ENCODE measurements around the gene HPX.

The HPX gene

DNA sequence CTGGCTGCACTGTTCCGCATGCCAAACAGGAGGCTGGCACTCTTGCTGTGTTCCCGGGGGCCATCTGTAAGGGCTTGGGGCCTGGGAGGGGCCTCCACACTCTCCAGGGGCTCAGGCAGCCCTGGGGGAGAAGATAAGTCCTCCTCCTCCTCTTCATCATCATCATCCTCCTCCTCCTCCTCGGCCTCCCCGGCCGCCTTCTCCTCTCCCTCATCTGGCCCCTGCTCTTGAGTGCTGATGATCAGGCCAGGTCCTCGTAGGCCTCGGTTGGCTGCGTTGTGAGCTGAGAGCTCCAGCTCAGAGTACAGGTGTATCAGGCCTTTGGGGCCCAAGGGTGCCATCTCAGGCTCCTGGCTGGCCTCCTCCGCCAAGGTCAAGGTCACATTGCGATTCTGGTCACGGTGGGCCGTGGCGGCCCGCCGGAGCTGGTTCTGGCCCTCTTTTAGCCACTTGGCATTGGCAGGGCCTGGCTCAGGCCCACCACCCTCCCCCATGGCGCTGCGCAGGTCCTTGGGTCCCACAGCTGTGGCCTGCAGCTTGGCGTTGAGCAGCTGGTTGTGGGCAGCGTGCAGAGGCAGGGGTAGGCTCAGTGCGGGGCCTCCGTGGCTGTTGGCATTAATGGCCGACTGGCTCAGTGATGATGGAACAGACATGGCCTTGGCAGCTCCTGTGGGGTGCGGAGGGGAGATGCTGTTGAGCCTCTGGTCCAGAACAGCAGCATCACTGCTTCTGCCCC, 29.9 kb downstream of the HPX start:
- H3K4me3 ChIP-seq (ENCODE audit: low read depth, low read length), result no peak overlapping the region
- H3K4me1 ChIP-seq (ENCODE audit: control insufficient read depth, insufficient read depth, low read length), result no peaks in the 10 kb centered on the region
- H3K27me3 ChIP-seq (ENCODE audit: control insufficient read depth, insufficient read depth, low read length), result no peaks in the 10 kb centered on the region
- peaks cover 2% of the 10 kb centered on the region for H3K36me3 ChIP-seq (ENCODE audit: control insufficient read depth, insufficient read depth, low read length)
- H3K9ac ChIP-seq (ENCODE audit: low read depth, low read length), result no peak overlapping the region
- no peaks in the 10 kb centered on the region for H3K9me3 ChIP-seq (ENCODE audit: control insufficient read depth, insufficient read depth, low read length)

DNA sequence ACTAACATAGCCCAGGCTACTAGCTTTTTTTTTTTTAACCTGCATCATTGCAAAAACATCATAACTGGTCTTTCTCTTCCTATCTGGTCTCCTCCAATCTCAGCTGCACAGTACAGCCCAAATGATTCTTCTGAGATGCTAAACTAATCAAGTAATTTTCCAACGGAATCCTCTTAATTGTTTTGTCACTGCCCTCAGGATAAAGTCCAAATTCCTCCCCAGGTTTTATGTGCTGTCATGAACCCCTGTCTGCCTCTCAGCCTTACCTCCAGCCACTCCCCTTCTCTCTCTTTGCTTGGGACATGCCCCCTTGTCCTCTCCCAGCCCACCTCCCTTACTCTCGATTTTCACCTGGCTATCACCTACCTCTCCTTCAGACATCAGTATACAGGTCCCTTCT, 34.4 kb downstream of the HPX start:
- Histone ChIP-seq H3K27me3 (ENCODE audit: control insufficient read depth, insufficient read depth, low read length) (no peaks in the 10 kb centered on the region), H3K4me1 (ENCODE audit: control insufficient read depth, insufficient read depth, low read length) (peaks cover 2% of the 10 kb centered on the region), H3K4me3 (ENCODE audit: low read depth, low read length) (no peak overlapping the region), H3K36me3 (ENCODE audit: control insufficient read depth, insufficient read depth, low read length) (peaks cover 2% of the 10 kb centered on the region), H3K9me3 (ENCODE audit: control insufficient read depth, insufficient read depth, low read length) (no peaks in the 10 kb centered on the region), H3K9ac (ENCODE audit: low read depth, low read length) (no peak overlapping the region)

DNA sequence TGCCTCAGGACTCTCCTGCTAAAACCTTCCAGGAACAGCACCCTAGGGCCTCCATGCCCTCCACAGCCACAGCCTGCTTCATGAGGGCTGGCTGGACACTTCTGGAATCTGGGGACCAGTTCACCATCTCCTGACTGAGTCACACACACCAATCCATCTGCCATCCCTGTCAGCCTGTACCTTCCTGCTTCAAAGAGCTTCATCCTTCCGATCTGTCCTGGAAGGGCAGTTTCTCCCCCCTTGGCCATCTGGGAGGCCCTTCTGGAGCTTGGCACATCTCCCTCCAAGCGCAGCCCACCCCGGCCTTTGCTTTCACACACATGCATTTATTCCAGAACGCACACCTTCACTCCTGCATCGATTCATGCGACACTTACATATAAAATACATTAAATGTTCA, 34.9 kb downstream of the HPX start:
- Histone ChIP-seq H3K9me3 (ENCODE audit: control insufficient read depth, insufficient read depth, low read length) (no peaks in the 10 kb centered on the region), H3K9ac (ENCODE audit: low read depth, low read length) (no peak overlapping the region), H3K4me1 (ENCODE audit: control insufficient read depth, insufficient read depth, low read length) (peaks cover 2% of the 10 kb centered on the region), H3K27me3 (ENCODE audit: control insufficient read depth, insufficient read depth, low read length) (no peaks in the 10 kb centered on the region), H3K4me3 (ENCODE audit: low read depth, low read length) (no peak overlapping the region), H3K36me3 (ENCODE audit: control insufficient read depth, insufficient read depth, low read length) (peaks cover 2% of the 10 kb centered on the region)

DNA sequence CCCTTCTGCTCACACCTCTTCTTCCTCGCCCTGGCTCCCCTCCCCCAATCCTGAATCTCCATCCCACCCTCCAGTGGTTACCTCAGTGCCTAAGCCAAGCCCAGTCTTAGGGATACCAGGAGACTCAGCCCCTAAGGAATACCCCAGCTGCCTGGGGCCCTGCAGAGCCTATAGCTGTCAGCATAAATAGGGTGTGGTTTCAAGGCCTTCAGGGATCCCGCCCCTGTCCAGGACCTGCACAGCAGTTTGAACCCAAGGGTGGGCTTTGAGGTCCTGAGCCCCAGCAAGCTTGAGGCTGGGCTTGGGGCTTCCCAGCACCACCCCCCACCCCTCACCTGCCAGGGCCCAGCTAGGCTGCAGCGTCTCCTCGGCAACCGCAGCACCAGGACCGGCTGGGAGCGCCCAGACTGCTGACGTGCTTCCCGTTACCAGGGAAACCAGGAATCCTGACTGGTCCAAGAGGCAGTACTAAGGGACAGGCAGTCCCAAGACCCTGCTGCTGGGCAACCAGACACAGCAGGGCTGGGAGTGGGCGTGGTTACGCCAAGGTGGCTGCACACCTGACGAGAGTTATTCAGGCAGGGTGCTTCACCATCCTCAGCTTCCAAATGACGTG, 35.6 kb downstream of the HPX start:
- H3K36me3 ChIP-seq (ENCODE audit: control insufficient read depth, insufficient read depth, low read length), result no peaks in the 10 kb centered on the region
- no peaks in the 10 kb centered on the region for H3K27me3 ChIP-seq (ENCODE audit: control insufficient read depth, insufficient read depth, low read length)
- peaks cover 2% of the 10 kb centered on the region for H3K4me1 ChIP-seq (ENCODE audit: control insufficient read depth, insufficient read depth, low read length)
- peak overlapping the region; percentile 31 for H3K4me3 ChIP-seq (ENCODE audit: low read depth, low read length)
- no peaks in the 10 kb centered on the region for H3K9me3 ChIP-seq (ENCODE audit: control insufficient read depth, insufficient read depth, low read length)
- no peak overlapping the region for H3K9ac ChIP-seq (ENCODE audit: low read depth, low read length)

DNA sequence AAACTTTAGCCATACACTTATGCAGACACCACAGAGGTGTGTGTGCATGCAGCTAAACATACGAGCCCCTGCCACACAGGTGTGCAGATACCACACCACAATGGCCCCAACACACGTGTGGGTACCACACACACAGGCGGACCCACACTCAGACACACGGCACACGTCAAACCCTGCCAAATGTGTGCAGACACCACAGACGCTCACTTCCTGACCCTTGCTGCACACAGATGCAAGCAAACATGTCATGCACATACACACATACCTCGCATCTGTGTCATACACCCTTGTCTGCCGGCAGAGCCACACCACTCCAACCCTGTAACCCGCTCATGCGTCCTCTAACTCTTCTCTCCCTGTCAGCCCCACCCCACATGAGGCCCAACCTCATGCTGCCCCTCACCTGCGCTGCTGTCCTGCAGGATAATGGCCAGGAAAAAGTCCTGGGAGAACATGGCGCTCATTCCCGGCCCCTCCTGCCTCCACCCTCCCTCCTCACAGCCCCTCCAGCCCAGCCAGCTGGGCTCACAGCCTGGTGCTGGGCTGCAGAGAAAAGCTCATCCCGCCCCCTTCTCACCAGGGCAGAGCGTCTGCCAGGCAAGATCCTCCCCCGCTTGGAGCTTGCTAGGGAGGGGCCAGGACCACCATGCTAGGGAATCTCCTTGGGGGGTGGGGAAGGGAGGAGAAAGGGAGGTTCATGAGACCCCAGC, 36.3 kb downstream of the HPX start:
- Histone ChIP-seq H3K4me3 (ENCODE audit: low read depth, low read length) (peak overlapping the region; percentile 31), H3K9ac (ENCODE audit: low read depth, low read length) (no peak overlapping the region), H3K4me1 (ENCODE audit: control insufficient read depth, insufficient read depth, low read length) (peaks cover 2% of the 10 kb centered on the region), H3K9me3 (ENCODE audit: control insufficient read depth, insufficient read depth, low read length) (no peaks in the 10 kb centered on the region), H3K36me3 (ENCODE audit: control insufficient read depth, insufficient read depth, low read length) (no peaks in the 10 kb centered on the region), H3K27me3 (ENCODE audit: control insufficient read depth, insufficient read depth, low read length) (no peaks in the 10 kb centered on the region)

DNA sequence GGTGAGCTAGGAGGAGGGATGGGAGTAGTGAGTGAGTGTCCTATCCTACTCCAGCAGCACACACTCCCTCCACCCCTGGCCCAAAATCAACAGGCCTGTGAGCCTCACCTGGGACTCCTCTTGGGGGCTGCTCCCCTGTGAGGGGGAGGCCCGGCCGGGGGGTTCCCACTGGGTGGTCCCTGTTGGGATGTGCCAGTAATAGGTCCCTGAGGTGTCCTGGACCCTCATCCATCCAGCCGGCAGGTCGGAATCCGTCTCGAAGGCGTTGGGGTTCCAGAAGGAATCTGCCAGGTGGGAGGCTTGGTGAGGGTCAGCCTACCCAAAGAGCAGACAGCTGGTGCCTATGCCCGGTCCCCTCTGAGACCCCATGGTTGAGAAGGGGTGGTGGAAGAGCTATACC, 37.2 kb downstream of the HPX start:
- Histone ChIP-seq H3K4me1 (ENCODE audit: control insufficient read depth, insufficient read depth, low read length) (peaks cover 2% of the 10 kb centered on the region), H3K27me3 (ENCODE audit: control insufficient read depth, insufficient read depth, low read length) (no peaks in the 10 kb centered on the region), H3K9ac (ENCODE audit: low read depth, low read length) (no peak overlapping the region), H3K9me3 (ENCODE audit: control insufficient read depth, insufficient read depth, low read length) (no peaks in the 10 kb centered on the region), H3K36me3 (ENCODE audit: control insufficient read depth, insufficient read depth, low read length) (no peaks in the 10 kb centered on the region), H3K4me3 (ENCODE audit: low read depth, low read length) (no peak overlapping the region)

DNA sequence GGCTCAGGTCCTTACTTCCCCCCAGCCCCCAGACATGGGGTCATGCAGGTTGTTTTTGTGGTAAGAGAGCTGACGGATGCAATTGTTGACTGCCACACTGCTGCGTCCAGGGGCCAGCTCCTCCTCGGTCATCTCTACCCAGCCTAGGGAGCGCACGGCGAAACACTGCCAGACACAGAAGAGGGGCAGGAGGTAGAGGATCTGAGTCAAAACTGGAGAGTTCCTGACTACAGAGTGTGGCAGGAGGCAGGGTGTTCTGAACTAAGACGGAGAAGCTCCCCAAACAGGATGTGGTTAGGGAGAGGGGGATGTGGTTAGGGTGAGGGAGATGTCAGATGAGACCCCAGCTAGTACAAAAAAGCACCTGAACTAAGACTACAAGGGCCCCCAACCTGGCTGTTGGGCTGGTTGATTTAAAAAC, 38.2 kb downstream of the HPX start:
- Histone ChIP-seq H3K4me1 (ENCODE audit: control insufficient read depth, insufficient read depth, low read length) (peaks cover 2% of the 10 kb centered on the region), H3K36me3 (ENCODE audit: control insufficient read depth, insufficient read depth, low read length) (no peaks in the 10 kb centered on the region), H3K27me3 (ENCODE audit: control insufficient read depth, insufficient read depth, low read length) (no peaks in the 10 kb centered on the region), H3K9ac (ENCODE audit: low read depth, low read length) (no peak overlapping the region), H3K4me3 (ENCODE audit: low read depth, low read length) (no peak overlapping the region), H3K9me3 (ENCODE audit: control insufficient read depth, insufficient read depth, low read length) (no peaks in the 10 kb centered on the region)

DNA sequence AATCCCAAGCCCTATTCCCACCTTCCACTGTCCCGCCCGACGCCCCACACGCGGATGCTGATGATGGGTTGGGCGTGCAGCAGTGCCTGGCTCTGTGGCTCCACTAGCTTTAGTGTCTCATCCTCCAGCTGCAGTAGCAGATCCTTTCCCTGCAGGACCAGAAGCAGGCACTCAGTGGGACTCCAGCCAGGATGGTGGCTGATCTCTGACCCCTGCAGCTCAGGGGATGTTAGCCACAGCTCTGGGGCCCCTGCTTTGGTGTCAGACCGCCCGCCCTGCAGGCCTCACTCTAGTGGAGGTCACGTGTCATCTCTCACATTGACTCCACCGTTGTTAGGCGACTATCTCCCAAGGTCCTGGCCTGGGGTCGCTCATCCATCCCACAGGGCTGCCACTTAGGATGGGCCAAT, 38.7 kb downstream of the HPX start:
- Histone ChIP-seq H3K4me3 (ENCODE audit: low read depth, low read length) (no peak overlapping the region), H3K27me3 (ENCODE audit: control insufficient read depth, insufficient read depth, low read length) (no peaks in the 10 kb centered on the region), H3K36me3 (ENCODE audit: control insufficient read depth, insufficient read depth, low read length) (no peaks in the 10 kb centered on the region), H3K9ac (ENCODE audit: low read depth, low read length) (no peak overlapping the region), H3K4me1 (ENCODE audit: control insufficient read depth, insufficient read depth, low read length) (peaks cover 2% of the 10 kb centered on the region), H3K9me3 (ENCODE audit: control insufficient read depth, insufficient read depth, low read length) (no peaks in the 10 kb centered on the region)

DNA sequence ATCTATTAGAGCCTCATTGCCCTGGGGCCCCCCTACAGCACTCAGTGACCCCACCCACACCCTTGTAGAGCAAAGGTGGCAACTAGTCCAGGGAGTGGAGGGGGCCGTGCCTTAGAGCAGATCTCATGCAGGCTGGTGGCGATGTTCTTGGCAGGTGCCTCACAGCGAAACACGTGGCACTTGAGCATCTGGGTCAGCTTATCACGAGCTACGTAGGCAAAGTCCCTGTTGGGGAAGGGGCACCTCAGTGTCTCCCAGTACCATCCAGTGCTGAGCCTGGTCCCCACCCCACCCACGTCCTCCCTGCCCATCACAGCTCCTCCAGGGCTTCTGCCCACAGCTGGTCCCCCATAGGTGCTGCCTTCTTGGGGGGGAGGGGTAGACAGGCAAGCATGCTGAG, 39.3 kb downstream of the HPX start:
- Histone ChIP-seq H3K9me3 (ENCODE audit: control insufficient read depth, insufficient read depth, low read length) (no peaks in the 10 kb centered on the region), H3K27me3 (ENCODE audit: control insufficient read depth, insufficient read depth, low read length) (no peaks in the 10 kb centered on the region), H3K4me3 (ENCODE audit: low read depth, low read length) (no peak overlapping the region), H3K4me1 (ENCODE audit: control insufficient read depth, insufficient read depth, low read length) (peaks cover 2% of the 10 kb centered on the region), H3K9ac (ENCODE audit: low read depth, low read length) (no peak overlapping the region), H3K36me3 (ENCODE audit: control insufficient read depth, insufficient read depth, low read length) (no peaks in the 10 kb centered on the region)

DNA sequence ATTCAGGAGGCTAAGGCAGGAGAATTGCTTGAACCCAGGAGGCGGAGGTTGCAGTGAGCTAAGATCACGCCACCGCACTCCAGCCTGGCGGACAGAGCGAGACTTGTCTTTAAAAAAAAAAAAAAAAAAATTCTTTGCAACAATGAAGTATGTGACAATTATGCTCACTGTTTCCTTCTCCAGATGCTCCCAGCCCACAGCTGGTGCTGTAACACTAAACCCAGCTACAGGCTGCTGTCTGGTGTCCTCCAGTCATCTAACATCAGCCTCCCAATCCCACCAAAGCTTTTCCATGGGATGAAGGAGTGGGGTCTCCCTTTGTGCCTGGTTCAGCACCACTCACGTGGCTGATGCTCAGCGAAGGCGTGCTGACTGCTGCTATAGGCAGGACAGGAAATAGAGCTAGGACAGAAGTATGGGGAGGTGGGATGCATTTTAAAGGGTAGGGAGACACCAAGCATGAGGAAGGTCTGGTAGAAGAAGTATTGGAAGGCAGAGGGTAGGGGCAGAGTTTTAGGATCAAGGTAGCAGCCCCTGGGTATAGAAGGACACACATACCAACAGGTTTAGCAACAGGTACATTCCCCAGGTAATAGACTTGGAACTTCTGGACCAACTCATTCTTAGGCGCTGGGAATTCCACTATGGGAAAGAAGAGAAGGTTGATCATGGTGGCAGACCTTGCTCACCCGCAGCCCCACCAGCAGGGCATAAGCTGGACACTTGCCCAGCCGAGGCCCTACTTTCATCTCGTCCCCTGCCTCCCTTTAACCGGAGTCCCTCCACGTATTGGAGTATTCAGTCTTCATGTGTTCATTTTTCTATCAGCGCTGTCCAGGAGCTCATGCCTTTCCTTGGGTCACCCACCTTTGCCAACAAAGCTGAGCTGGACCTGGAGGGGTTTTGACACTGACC, 40.1 kb downstream of the HPX start:
- Histone ChIP-seq H3K36me3 (ENCODE audit: control insufficient read depth, insufficient read depth, low read length) (no peaks in the 10 kb centered on the region), H3K9me3 (ENCODE audit: control insufficient read depth, insufficient read depth, low read length) (no peaks in the 10 kb centered on the region), H3K4me1 (ENCODE audit: control insufficient read depth, insufficient read depth, low read length) (peaks cover 2% of the 10 kb centered on the region), H3K27me3 (ENCODE audit: control insufficient read depth, insufficient read depth, low read length) (no peaks in the 10 kb centered on the region), H3K9ac (ENCODE audit: low read depth, low read length) (no peak overlapping the region), H3K4me3 (ENCODE audit: low read depth, low read length) (no peak overlapping the region)

DNA sequence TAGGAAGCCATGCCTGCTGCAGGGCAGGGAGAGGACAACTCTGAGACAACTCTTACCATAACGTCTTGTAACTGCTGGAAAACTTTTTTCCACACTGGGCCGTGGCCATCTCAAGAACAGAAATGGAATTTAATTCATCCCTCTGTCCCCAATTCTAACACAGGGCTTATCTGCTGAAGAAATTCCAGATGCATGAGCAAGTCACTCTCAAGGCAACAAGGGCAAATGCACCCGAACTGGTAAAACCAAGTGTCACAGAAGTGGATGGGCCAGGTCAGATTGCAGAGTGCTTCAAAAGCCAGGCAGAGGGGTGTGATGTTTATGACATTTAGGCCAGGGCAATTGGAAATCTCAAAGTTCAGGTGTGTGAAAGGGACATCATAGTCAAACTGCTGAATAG, 43.2 kb downstream of the HPX start:
- no peak overlapping the region for H3K4me3 ChIP-seq (ENCODE audit: low read depth, low read length)

More for the DNA sequence above, 43.2 kb downstream of the HPX start:
- H3K27me3 ChIP-seq (ENCODE audit: control insufficient read depth, insufficient read depth, low read length), result no peaks in the 10 kb centered on the region
- H3K9me3 ChIP-seq (ENCODE audit: control insufficient read depth, insufficient read depth, low read length), result no peaks in the 10 kb centered on the region
- H3K9ac ChIP-seq (ENCODE audit: low read depth, low read length), result no peak overlapping the region
- no peaks in the 10 kb centered on the region for H3K36me3 ChIP-seq (ENCODE audit: control insufficient read depth, insufficient read depth, low read length)
- H3K4me1 ChIP-seq (ENCODE audit: control insufficient read depth, insufficient read depth, low read length), result no peaks in the 10 kb centered on the region
